AG04449 (cell line): ENCODE measurements around the gene VAPA.

Source experiments
- CTCF ChIA-PET: fragments of 350-600 bp; formaldehyde crosslinking; extraction: SDS; loops from one replicate; lab custom pipeline; 2021; ENCODE audit warnings: antibody characterized with exemption; lab: Yijun Ruan, JAX
- POLR2A ChIA-PET: fragments of 400-600, 350-600 bp; formaldehyde crosslinking; extraction: SDS; loops from one replicate; lab custom pipeline; 2020; ENCODE audit warnings: antibody characterized with exemption, inconsistent platforms; lab: Yijun Ruan, JAX
- DNase-seq: peaks from one replicate; pipeline ENCODE4 v3.0.0-alpha.2; 2010; ENCODE audit warnings: low read depth, low spot score
- H3K4me3 ChIP-seq: 2 replicates; pipeline ENCODE4 v1.5.1; 2011; ENCODE audit warnings: low read depth, mild to moderate bottlenecking, control low read depth, low read length
- TF ChIP-seq, protein P1 (sequence below): IDR thresholded peaks from one replicate; pipeline ENCODE4 v1.5.1; 2011; ENCODE audit warnings: mild to moderate bottlenecking, moderate library complexity, low read length, control low read depth, inconsistent platforms; ENCODE audit not compliant: insufficient read depth; ENCODE audit errors: missing control alignments

VAPA gene

DNA sequence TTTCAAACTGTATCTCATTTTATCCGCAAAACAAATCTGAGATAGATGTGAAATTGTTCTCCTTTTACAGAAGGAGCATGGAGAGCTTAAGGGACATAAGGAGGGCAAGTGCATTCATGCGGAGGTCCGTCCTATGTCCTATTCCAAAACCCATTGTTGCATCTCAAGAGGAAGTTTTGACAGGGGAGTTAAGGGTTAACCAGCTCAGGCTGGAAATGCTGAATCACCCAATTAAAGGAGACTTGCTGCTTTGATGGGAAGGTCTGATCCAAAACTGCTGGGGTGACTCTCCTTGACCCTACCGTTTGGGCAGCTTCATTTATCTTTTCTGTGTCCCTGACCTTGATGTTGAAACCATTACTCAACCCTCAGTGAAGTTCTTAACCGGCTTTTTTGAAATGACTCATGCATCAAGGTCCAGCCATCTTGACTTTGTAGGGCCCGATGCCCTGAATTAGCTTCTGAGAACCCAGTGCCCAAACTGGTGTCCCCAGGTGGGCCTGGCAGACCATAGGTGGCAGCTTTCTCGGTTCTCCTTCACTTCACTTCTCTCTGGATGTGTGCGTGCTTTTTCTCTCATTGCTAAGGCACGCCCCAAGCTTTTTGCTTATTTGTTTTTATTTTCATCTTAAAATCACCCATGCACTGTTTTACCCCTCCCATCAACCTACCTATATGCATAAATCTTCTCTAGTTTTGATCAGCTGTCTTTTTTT, 43.9 kb upstream of the VAPA start:
- H3K4me3 ChIP-seq, result no peak overlapping the region
- CTCF ChIA-PET, result interaction anchor here (0.7 to 1.5 kb wide), 3 partner anchors 16 to 185 kb away, joined by 3 to 4 read pairs (median 4); partner anchors contain the start of gene TXNDC2
- TF ChIP-seq, protein P1, sequence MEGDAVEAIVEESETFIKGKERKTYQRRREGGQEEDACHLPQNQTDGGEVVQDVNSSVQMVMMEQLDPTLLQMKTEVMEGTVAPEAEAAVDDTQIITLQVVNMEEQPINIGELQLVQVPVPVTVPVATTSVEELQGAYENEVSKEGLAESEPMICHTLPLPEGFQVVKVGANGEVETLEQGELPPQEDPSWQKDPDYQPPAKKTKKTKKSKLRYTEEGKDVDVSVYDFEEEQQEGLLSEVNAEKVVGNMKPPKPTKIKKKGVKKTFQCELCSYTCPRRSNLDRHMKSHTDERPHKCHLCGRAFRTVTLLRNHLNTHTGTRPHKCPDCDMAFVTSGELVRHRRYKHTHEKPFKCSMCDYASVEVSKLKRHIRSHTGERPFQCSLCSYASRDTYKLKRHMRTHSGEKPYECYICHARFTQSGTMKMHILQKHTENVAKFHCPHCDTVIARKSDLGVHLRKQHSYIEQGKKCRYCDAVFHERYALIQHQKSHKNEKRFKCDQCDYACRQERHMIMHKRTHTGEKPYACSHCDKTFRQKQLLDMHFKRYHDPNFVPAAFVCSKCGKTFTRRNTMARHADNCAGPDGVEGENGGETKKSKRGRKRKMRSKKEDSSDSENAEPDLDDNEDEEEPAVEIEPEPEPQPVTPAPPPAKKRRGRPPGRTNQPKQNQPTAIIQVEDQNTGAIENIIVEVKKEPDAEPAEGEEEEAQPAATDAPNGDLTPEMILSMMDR, result no peak

DNA sequence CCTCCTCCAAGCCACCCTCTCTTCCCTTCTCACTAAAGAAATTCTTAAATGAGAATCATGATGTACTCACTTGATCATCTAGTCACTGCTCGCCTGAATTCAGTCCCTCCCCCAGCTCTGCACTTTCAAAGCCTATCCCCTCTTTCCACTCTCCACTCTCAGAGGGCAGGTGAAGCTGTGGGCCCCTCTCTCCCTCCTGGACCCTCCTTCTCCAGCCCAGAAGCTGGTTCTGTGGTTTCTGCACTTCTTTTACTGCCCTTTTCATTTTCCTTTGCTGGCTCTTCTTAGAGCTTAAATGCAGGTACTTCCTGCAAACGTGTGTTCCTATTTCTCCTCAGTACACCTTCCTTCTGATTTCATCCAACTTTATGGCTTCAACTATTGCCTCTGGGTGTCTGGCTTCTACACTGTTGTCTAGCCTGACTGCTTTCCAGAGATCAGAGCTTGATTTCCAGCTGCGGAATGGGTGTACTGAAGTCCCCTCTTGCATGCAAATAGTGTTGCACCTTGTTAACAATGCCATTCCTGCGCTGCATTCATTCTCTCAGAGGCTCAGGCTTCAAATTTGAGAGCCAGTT, 43.3 kb upstream of the VAPA start:
- TF ChIP-seq, protein P1, result no peak
- ChIA-PET POLR2A (no interaction called here), CTCF (interaction anchor here (1.5 kb wide), 1 partner anchor 186 kb away, joined by 4 read pairs; no protein-coding TSS in a partner anchor)
- DNase-seq, result no peak
- no peak overlapping the region for H3K4me3 ChIP-seq

More for the DNA sequence above, 43.9 kb upstream of the VAPA start:
- POLR2A ChIA-PET, result interaction anchor here (1.1 kb wide), 1 partner anchor 44 kb away, joined by 4 read pairs; the partner anchor contains the start of gene VAPA
- no peak for DNase-seq

DNA sequence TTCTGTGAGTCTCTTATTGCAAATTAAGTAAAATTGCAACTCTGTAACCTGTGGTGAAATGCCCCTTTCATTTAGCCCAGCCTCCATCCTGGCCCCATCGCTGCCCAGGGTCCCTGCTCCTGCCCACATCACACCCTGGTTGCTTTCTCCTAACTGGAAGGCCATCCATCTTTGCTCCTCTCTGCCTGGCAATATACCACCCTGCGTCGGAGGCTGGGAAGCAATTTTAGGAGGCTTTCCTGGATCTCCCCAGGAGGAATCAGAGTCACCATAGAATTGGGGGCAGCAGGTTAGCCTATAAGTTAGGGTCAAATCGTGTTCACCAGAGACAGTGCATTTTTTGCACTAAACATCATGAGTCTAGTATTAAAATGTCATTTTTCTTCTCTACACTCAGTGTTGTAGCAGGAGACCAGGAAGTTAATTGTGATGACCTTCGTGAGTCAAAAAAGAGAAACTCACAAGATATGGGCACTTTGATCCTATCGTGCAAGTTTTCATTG, 42.5 kb upstream of the VAPA start:
- ChIA-PET CTCF (no interaction called here), POLR2A (no interaction called here)
- TF ChIP-seq, protein P1, result no peak
- no peak overlapping the region for H3K4me3 ChIP-seq
- no peak for DNase-seq

DNA sequence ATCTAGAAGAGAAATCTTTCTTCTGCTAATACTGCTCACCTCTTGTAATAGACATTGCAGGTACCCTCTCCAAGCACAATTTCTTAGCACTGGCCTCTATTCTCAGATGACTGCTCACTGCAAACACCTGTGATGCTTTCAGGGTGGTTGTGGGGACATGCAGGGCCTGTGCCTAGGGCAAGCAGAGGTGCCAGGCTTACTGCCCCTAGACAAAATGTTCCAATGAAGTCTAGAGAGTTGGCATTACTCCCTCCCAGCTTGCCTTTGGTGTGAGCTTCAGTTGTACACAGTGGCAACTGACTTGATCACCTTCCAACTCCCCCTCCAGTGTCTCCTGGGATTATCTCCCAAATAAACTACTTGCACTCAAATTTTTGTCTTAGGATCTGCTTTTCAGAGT, 41.0 kb upstream of the VAPA start:
- DNase-seq, result no peak
- ChIA-PET CTCF (no interaction called here), POLR2A (no interaction called here)
- TF ChIP-seq, protein P1, result no peak
- no peak overlapping the region for H3K4me3 ChIP-seq

DNA sequence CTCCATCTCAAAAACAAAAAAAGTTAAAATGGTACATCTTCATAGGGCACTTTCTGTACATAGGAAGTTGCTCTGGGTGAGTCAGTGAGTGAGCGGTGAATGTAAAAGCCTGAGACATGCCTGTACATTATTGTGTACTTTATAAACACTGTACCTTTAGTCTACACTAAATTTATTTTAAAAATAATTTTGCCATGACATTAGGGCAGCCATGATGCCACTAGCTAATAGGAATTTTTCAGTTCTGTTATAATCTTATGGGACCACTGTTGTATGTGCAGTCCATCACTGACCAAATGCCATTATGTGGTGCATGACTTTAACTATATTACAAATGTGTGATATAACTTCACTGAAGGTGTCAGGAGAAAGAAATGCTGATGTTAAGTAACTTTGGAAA, 39.1 kb upstream of the VAPA start:
- no peak overlapping the region for H3K4me3 ChIP-seq
- CTCF ChIA-PET, result no interaction called here
- DNase-seq, result no peak
- POLR2A ChIA-PET, result no interaction called here
- TF ChIP-seq, protein P1, result no peak
